H1 (cell line): ENCODE data around the gene KRT78. TPM values are rescaled to one million over a fixed set of nuclear protein-coding genes. Genes with fewer than 3 reads are reported as not detected.

Experiments used
- CTCF ChIA-PET: fragments of 300-600 bp; sonication (Branson Sonifier 250); formaldehyde crosslinking; loops from one replicate; lab custom pipeline; 2021; ENCODE audit not compliant: partially characterized antibody; lab: Charles Lee
- POLR2A ChIA-PET: fragments of 300-600 bp; sonication (Branson Sonifier 250); formaldehyde crosslinking; loops from one replicate; lab custom pipeline; 2021; ENCODE audit warnings: inconsistent platforms; ENCODE audit not compliant: partially characterized antibody; lab: Charles Lee
- DNase-seq, 2 experiments: peaks; one replicate each; pipeline versions ENCODE4 v3.0.0 to v3.0.0-alpha.2; 2010 to 2022; ENCODE audit warnings: low spot score in 2 of 2, low read depth in 1 of 2, mixed read lengths in 1 of 2
- FAIRE-seq: peaks from 2 replicates; lab custom pipeline; 2011; peaks lifted over from hg19 to GRCh38; lab: Jason Lieb, UNC
- H2AFZ ChIP-seq: 2 replicates; pipeline ENCODE4 v1.8.1; 2012; ENCODE audit warnings: low read length, inconsistent platforms
- H2AK5ac ChIP-seq: 2 replicates; pipeline ENCODE4 v1.6.1; 2013; ENCODE audit warnings: low read depth, low read length
- H2BK120ac ChIP-seq: replicated peaks from 2 replicates; pipeline ENCODE3; 2013; ENCODE audit warnings: low read depth, low read length, inconsistent platforms
- H2BK12ac ChIP-seq: 2 replicates; pipeline ENCODE4 v1.6.1; 2013; ENCODE audit warnings: low read depth, low read length
- H2BK15ac ChIP-seq: 2 replicates; pipeline ENCODE4 v1.6.1; 2013; ENCODE audit warnings: low read length
- H2BK20ac ChIP-seq: 2 replicates; pipeline ENCODE4 v1.6.1; 2013; ENCODE audit warnings: low read length
- H2BK5ac ChIP-seq: 2 replicates; pipeline ENCODE4 v1.6.1; 2013; ENCODE audit warnings: low read depth, low read length
- H3K14ac ChIP-seq: 2 replicates; pipeline ENCODE4 v1.6.1; 2013; ENCODE audit warnings: inconsistent platforms; ENCODE audit not compliant: insufficient read length
- H3K18ac ChIP-seq: 2 replicates; pipeline ENCODE4 v1.6.1; 2013; ENCODE audit warnings: low read length; ENCODE audit errors: extremely low read depth
- H3K23ac ChIP-seq: 2 replicates; pipeline ENCODE4 v1.6.1; 2013; ENCODE audit warnings: inconsistent platforms; ENCODE audit not compliant: insufficient read length
- H3K23me2 ChIP-seq: 2 replicates; pipeline ENCODE4 v1.6.1; 2013; ENCODE audit warnings: low read depth, low read length
- H3K27ac ChIP-seq: 2 replicates; pipeline ENCODE4 v1.6.1; 2011; ENCODE audit warnings: low read depth, low read length, inconsistent platforms
- H3K27me3 ChIP-seq, 4 experiments: replicated peaks in 1 of 4; 1 replicate in 1 of 4; 2 replicates in 3 of 4; pipeline versions ENCODE4 v1.6.1 to v1.8.1; 2011 to 2013; ENCODE audit warnings: low read length in 3 of 4, mild to moderate bottlenecking in 3 of 4, inconsistent platforms in 2 of 4, mixed read lengths in 2 of 4, moderate library complexity in 1 of 4; ENCODE audit not compliant: control insufficient read depth in 3 of 4, insufficient read depth in 3 of 4; ENCODE audit errors: extremely low read depth in 1 of 4
- H3K36me3 ChIP-seq, 4 experiments: 2 replicates each; pipeline versions ENCODE4 v1.6.1 to v1.8.1; 2011 to 2013; ENCODE audit warnings: mild to moderate bottlenecking in 4 of 4, low read length in 3 of 4, moderate library complexity in 2 of 4, control low read depth in 1 of 4, inconsistent platforms in 1 of 4; ENCODE audit not compliant: insufficient read depth in 4 of 4, control insufficient read depth in 2 of 4
- H3K4ac ChIP-seq: replicated peaks from 2 replicates; pipeline ENCODE3; 2013; ENCODE audit warnings: low read length, low read depth, mixed read lengths, inconsistent platforms; ENCODE audit not compliant: insufficient read length
- H3K4me1 ChIP-seq, 4 experiments: replicated peaks in 1 of 4; 1 replicate in 1 of 4; 2 replicates in 3 of 4; pipeline versions ENCODE4 v1.6.1 to v1.8.1; 2011 to 2013; ENCODE audit warnings: low read length in 3 of 4, inconsistent platforms in 2 of 4, mixed read lengths in 1 of 4; ENCODE audit not compliant: insufficient read depth in 4 of 4, control insufficient read depth in 3 of 4
- H3K4me2 ChIP-seq, 2 experiments: 2 replicates each; pipeline versions ENCODE4 v1.6.1 to v1.8.1; 2011 to 2013; ENCODE audit warnings: low read depth in 2 of 2, low read length in 2 of 2, control low read depth in 1 of 2, inconsistent platforms in 1 of 2, mild to moderate bottlenecking in 1 of 2; ENCODE audit not compliant: insufficient read depth in 1 of 2
- H3K4me3 ChIP-seq, 4 experiments: fragments of 200-600, 300-600 bp in 1 of 4; sonication (generic), shearing (Covaris generic), sonication (Bioruptor Twin) in 1 of 4; 2 replicates each; pipeline versions ENCODE4 v1.5.1 to v1.8.1; 2011 to 2016; ENCODE audit warnings: low read length in 4 of 4, low read depth in 3 of 4, control low read depth in 2 of 4, inconsistent platforms in 2 of 4, mild to moderate bottlenecking in 2 of 4, mixed read lengths in 1 of 4, moderate library complexity in 1 of 4; ENCODE audit not compliant: insufficient read depth in 2 of 4; ENCODE audit errors: extremely low read depth in 1 of 4
- H3K56ac ChIP-seq: replicated peaks from 2 replicates; pipeline ENCODE3; 2013; ENCODE audit warnings: low read depth, mild to moderate bottlenecking, mixed read lengths, low read length, inconsistent platforms; ENCODE audit not compliant: insufficient read length
- H3K79me1 ChIP-seq: 2 replicates; pipeline ENCODE4 v1.6.1; 2013; ENCODE audit warnings: low read depth, low read length, control low read depth
- H3K79me2 ChIP-seq, 2 experiments: 2 replicates each; pipeline versions ENCODE4 v1.6.1 to v1.8.1; 2012 to 2013; ENCODE audit warnings: low read length in 2 of 2, mild to moderate bottlenecking in 2 of 2, inconsistent platforms in 1 of 2; ENCODE audit not compliant: insufficient read depth in 2 of 2, control insufficient read depth in 1 of 2
- H3K9ac ChIP-seq, 4 experiments: replicated peaks in 1 of 4; 1 replicate in 1 of 4; 2 replicates in 3 of 4; pipeline versions ENCODE4 v1.6.1 to v1.8.1; 2011 to 2013; ENCODE audit warnings: low read depth in 3 of 4, low read length in 3 of 4, control low read depth in 2 of 4, mild to moderate bottlenecking in 2 of 4, moderate library complexity in 2 of 4, inconsistent platforms in 1 of 4; ENCODE audit errors: extremely low read depth in 1 of 4
- H3K9me3 ChIP-seq, 2 experiments: 2 replicates each; pipeline versions ENCODE4 v1.6.1 to v1.8.1; 2012 to 2013; ENCODE audit warnings: mild to moderate bottlenecking in 2 of 2, moderate library complexity in 2 of 2, control low read depth in 1 of 2, inconsistent platforms in 1 of 2, low read depth in 1 of 2, low read length in 1 of 2, mixed read lengths in 1 of 2; ENCODE audit not compliant: insufficient read depth in 2 of 2
- H4K20me1 ChIP-seq, 2 experiments: replicated peaks in 1 of 2; 2 replicates each; pipeline versions ENCODE3 to v1.8.1; 2011 to 2013; ENCODE audit warnings: inconsistent platforms in 2 of 2, low read length in 2 of 2, mild to moderate bottlenecking in 1 of 2; ENCODE audit not compliant: insufficient read depth in 2 of 2, control insufficient read depth in 1 of 2
- H4K5ac ChIP-seq: 2 replicates; pipeline ENCODE4 v1.6.1; 2013; ENCODE audit warnings: low read length, low read depth, mixed read lengths, inconsistent platforms; ENCODE audit not compliant: insufficient read length
- H4K8ac ChIP-seq: 2 replicates; pipeline ENCODE4 v1.8.0; 2013; ENCODE audit warnings: mild to moderate bottlenecking, moderate library complexity, low read length, inconsistent platforms; ENCODE audit not compliant: insufficient read depth; ENCODE audit errors: extremely low read depth
- H4K91ac ChIP-seq: replicated peaks from 2 replicates; pipeline ENCODE3; 2013; ENCODE audit warnings: low read length, mixed read lengths, inconsistent platforms; ENCODE audit not compliant: insufficient read length
- KDM1A ChIP-seq: fragments of 200-600, 300-600 bp; sonication (generic); IDR thresholded peaks from 2 replicates; pipeline ENCODE4 v1.7.1; 2016; ENCODE audit warnings: mild to moderate bottlenecking, low read length, borderline replicate concordance
- SUZ12 ChIP-seq: fragments of 200-600 bp; sonication (generic); IDR thresholded peaks from 2 replicates; pipeline ENCODE4 v1.6.1; 2012; ENCODE audit warnings: mild to moderate bottlenecking, inconsistent platforms, low read length, moderate library complexity, mixed read lengths
- WGBS, 2 experiments: shearing (Covaris generic) in 1 of 2; methylation state at CpG; one replicate each; pipeline versions ENCODE4 v1.1.6 to v1.1.7; 2013 to 2015; ENCODE audit warnings: low lambda C conversion rate in 2 of 2, mixed read lengths in 2 of 2, inconsistent platforms in 1 of 2, low coverage in 1 of 2, missing lambda C conversion rate in 1 of 2; ENCODE audit not compliant: insufficient replicate concordance in 2 of 2, insufficient coverage in 1 of 2, insufficient read length in 1 of 2; ENCODE audit errors: extremely low coverage in 1 of 2, missing lambda C conversion rate in 1 of 2; 5-methylcytosine and 5-hydroxymethylcytosine counted together
- polyA plus RNA-seq, 7 experiments: library from polyadenylated mRNA; depleted of rRNA in 3 of 7; stranded (reverse) in 5 of 7; unstranded in 2 of 7; fragments of >200 nt in 5 of 7; fragments of 200-250 nt in 2 of 7; gene quantifications; 1 replicate in 5 of 7; 2 replicates in 1 of 7; 4 replicates in 1 of 7; pipeline versions ENCODE4 v1.2.1 to v1.2.3, GENCODE V29; 2011 to 2013; ENCODE audit warnings: missing spikeins in 2 of 7, mixed read lengths in 2 of 7
- total RNA-seq: library from RNA; stranded (reverse); fragmentation: NEBNext Ultra II Directional; extraction: Animal tissue kit (Norgen Biotek cat#: 25700); gene quantifications from 2 replicates; pipeline ENCODE4 v1.2.1, GENCODE V29; 2021

The KRT78 gene
- total and polyA plus RNA-seq, 2 of the 8 experiments (the other 6 are each of a cell fraction or from before 2014, with no cell fraction given), result not detected

- no peak overlapping the region for H3K14ac ChIP-seq
- H2AFZ ChIP-seq, result no peak overlapping the region
- TF ChIP-seq KDM1A, result peak; percentile 70; the same call in 1 of the 2 replicates
- TF ChIP-seq SUZ12, result no peak
- H2BK12ac ChIP-seq, result no peak overlapping the region
- FAIRE-seq (no peak), DNase-seq (no peak)
- no peak overlapping the region for H3K23ac ChIP-seq
- H4K8ac ChIP-seq, result no peak overlapping the region
- H4K5ac ChIP-seq, result no peak overlapping the region
- no peak overlapping the region for H2BK20ac ChIP-seq
- no peak overlapping the region for H2AK5ac ChIP-seq
- H3K23me2 ChIP-seq, result no peaks in the 10 kb centered on the region
- no peak overlapping the region for H3K4me3 ChIP-seq
- no peak overlapping the region for H3K4me2 ChIP-seq
- H3K18ac ChIP-seq, result no peak overlapping the region
- no peak overlapping the region for H4K91ac ChIP-seq
- POLR2A ChIA-PET, result no interaction called here
- 0 out of 7 replicates have a peak, but pooled peaks cover 0 to 2% (median 0%) of the 10 kb centered on the region in 4 experiments for H3K27me3 ChIP-seq
- H3K4ac ChIP-seq, result no peak overlapping the region
- H3K36me3 ChIP-seq, result no peaks in the 10 kb centered on the region
- H2BK120ac ChIP-seq, result no peak overlapping the region
- WGBS, 2 experiments, result 84% methylated on average over 7 of the region's 7 CpGs; no CpG with 5 or more reads in 1 of the 2 experiments
- H3K79me1 ChIP-seq, result no peaks in the 10 kb centered on the region
- no peak overlapping the region for H3K9ac ChIP-seq
- H3K4me1 ChIP-seq, result no peaks in the 10 kb centered on the region
- H3K79me2 ChIP-seq, result no peaks in the 10 kb centered on the region
- no peak overlapping the region for H2BK15ac ChIP-seq
- no peak overlapping the region for H3K27ac ChIP-seq
- H2BK5ac ChIP-seq, result no peak overlapping the region
- no peak overlapping the region for H3K56ac ChIP-seq
- CTCF ChIA-PET, result interaction anchor here (0.6 to 1.3 kb wide), 10 partner anchors 12 to 607 kb away, joined by 3 to 4 read pairs (median 3); no protein-coding TSS in a partner anchor
- no peaks in the 10 kb centered on the region for H4K20me1 ChIP-seq
- no peaks in the 10 kb centered on the region for H3K9me3 ChIP-seq
Observed at GRCh38 chr12:52819731-52820510, 28.9 kb downstream of the KRT78 start.
